CD4-positive, alpha-beta memory T cell (primary cell): ENCODE measurements around the gene ATP5PB. TPM values are rescaled to one million over a fixed set of nuclear protein-coding genes. Genes with fewer than 3 reads are reported as not detected.

ENCODE experiments used
- CTCF ChIA-PET: fragments of 350-600 bp; sonication (Branson Sonifier 250); formaldehyde crosslinking; loops from one replicate; lab custom pipeline; 2021; ENCODE audit warnings: inconsistent platforms; ENCODE audit not compliant: partially characterized antibody; lab: Charles Lee
- POLR2A ChIA-PET: fragments of 350-600 bp; sonication (Branson Sonifier 250); formaldehyde crosslinking; loops from one replicate; lab custom pipeline; 2021; ENCODE audit not compliant: partially characterized antibody; lab: Charles Lee
- DNase-seq, 5 donors: peaks; one replicate each; pipeline versions ENCODE4 v3.0.0 to v3.0.0-alpha.2; 2020 to 2022; ENCODE audit warnings: mixed read lengths in 1 of 5
- H3K27ac ChIP-seq: one replicate; pipeline ENCODE4 v1.7.0; 2013; ENCODE audit warnings: low read depth, low read length
- H3K27me3 ChIP-seq: 2 replicates; pipeline ENCODE4 v1.7.0; 2013; ENCODE audit warnings: mild to moderate bottlenecking, low read length, moderate library complexity; ENCODE audit not compliant: insufficient read depth
- H3K36me3 ChIP-seq: 2 replicates; pipeline ENCODE4 v1.7.0; 2013; ENCODE audit warnings: mild to moderate bottlenecking, low read length, moderate library complexity; ENCODE audit not compliant: insufficient read depth
- H3K4me1 ChIP-seq: 2 replicates; pipeline ENCODE4 v1.7.0; 2013; ENCODE audit warnings: mild to moderate bottlenecking, low read length, moderate library complexity; ENCODE audit not compliant: insufficient read depth
- H3K4me3 ChIP-seq, 2 donors: one replicate each; pipeline ENCODE4 v1.7.0; 2013; ENCODE audit warnings: low read length in 2 of 2, mild to moderate bottlenecking in 1 of 2
- H3K9me3 ChIP-seq, 2 donors: one replicate each; pipeline ENCODE4 v1.7.0; 2013; ENCODE audit warnings: low read length in 2 of 2, control low read depth in 1 of 2; ENCODE audit not compliant: control insufficient read depth in 1 of 2
- H3K27ac Mint-ChIP-seq, 7 donors: one replicate each; pipeline ENCODE4 v1.8.0; 2020 to 2021; ENCODE audit warnings: mixed read lengths in 7 of 7, mild to moderate bottlenecking in 6 of 7, inconsistent platforms in 3 of 7, moderate library complexity in 3 of 7
- H3K27me3 Mint-ChIP-seq, 2 donors: one replicate each; pipeline ENCODE4 v1.8.0; 2020 to 2021; ENCODE audit warnings: mixed read lengths in 2 of 2
- H3K36me3 Mint-ChIP-seq, 2 donors: one replicate each; pipeline ENCODE4 v1.8.0; 2020 to 2021; ENCODE audit warnings: mixed read lengths in 2 of 2, inconsistent platforms in 1 of 2, mild to moderate bottlenecking in 1 of 2
- H3K4me1 Mint-ChIP-seq, 4 donors: one replicate each; pipeline ENCODE4 v1.8.0; 2020 to 2021; ENCODE audit warnings: mixed read lengths in 4 of 4, mild to moderate bottlenecking in 1 of 4
- H3K4me3 Mint-ChIP-seq, 8 donors: one replicate each; pipeline ENCODE4 v1.8.0; 2020 to 2021; ENCODE audit warnings: mixed read lengths in 8 of 8, mild to moderate bottlenecking in 7 of 8, moderate library complexity in 6 of 8, inconsistent platforms in 3 of 8
- H3K9me3 Mint-ChIP-seq, 8 donors: one replicate each; pipeline ENCODE4 v1.8.0; 2020 to 2021; ENCODE audit warnings: mixed read lengths in 8 of 8, mild to moderate bottlenecking in 5 of 8, inconsistent platforms in 3 of 8, moderate library complexity in 1 of 8
- intact Hi-C: fragments of 100-400 bp; cut with micrococcal nuclease; formaldehyde crosslinking; loops from one replicate; pipeline ENCODE4 v1.15.1; 2023
- polyA plus RNA-seq, 2 donors: library from polyadenylated mRNA; unstranded; fragments of 300-500 nt; fragmentation: Illumina TruSeq; gene quantifications; one replicate each; pipeline ENCODE4 v1.2.3, GENCODE V29; 2021
- total RNA-seq, 2 experiments: library from RNA; stranded (reverse); gene quantifications; one replicate each; pipeline ENCODE4 v1.2.3, GENCODE V29; 2021

ATP5PB gene
- total and polyA plus RNA-seq, 4 experiments from 2014 or later = 103 to 655 (median 299) TPM

DNA sequence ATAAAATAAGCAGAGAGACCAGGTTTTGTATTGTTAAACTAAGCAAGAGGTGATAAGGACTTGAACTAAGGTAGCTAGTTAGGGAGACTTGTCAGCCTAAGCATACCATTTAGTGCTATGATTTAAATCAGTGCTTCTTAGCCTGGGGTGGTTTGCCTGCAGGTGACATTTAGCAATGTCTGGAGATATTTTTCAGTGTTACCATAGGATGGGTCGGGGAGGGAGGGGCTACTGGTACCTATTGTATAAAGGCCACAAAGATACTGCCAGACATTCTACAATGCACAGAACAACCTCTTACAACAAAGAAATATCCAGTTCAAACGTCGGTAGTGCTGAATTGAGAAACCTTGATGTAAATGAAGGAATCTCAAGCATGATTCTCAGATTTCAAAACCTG is 3.3 kb downstream of the ATP5PB start:
- POLR2A ChIA-PET = interaction anchor here (0.6 to 8.1 kb wide), 6 partner anchors 10 to 302 kb away, joined by 3 to 164 read pairs (median 4); partner anchors contain the start of gene C1orf162
- Mint-ChIP-seq H3K27ac (peak overlapping the region in 1 of 7 donors; percentile 94), H3K27me3 (no peaks in the 10 kb centered on the region), H3K36me3 (peaks cover 43 to 78% of the 10 kb centered on the region in 2 donors), H3K4me3 (peak overlapping the region in 3 of 8 donors; percentile 7 to 37 (median 22)), H3K4me1 (peaks cover 53 to 87% (median 71%) of the 10 kb centered on the region in 4 donors), H3K9me3 (no peaks in the 10 kb centered on the region)
- Histone ChIP-seq H3K4me3 (no peak overlapping the region), H3K36me3 (peaks cover 38% of the 10 kb centered on the region), H3K27ac (no peak overlapping the region), H3K27me3 (no peaks in the 10 kb centered on the region), H3K9me3 (no peaks in the 10 kb centered on the region), H3K4me1 (peaks cover 73% of the 10 kb centered on the region)
- CTCF ChIA-PET = interaction anchor here (0.7 to 1.7 kb wide), 8 partner anchors 9 to 304 kb away, joined by 3 to 11 read pairs (median 4); no protein-coding TSS in a partner anchor
- intact Hi-C loops = no loop called here
- no peak for DNase-seq

DNA sequence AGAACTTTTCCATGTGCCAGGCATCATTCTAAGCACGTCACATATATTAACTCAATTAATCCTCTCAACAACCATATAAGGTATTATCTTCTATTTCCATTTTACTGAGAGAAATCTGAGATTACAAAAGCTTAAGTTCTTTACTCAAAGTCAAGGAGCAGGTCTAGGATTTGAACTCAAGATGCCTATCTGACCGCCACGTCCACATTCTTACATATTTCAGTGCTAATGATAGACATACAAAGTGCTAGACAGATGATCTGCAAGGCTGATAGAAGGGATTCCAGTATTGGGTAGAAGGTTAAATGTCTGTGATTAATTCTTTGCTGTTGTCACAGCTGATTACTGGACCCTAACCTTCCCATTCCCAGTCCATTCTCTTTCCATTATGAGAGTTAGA is 4.4 kb downstream of the ATP5PB start:
- H3K4me3 ChIP-seq = no peak overlapping the region

DNA sequence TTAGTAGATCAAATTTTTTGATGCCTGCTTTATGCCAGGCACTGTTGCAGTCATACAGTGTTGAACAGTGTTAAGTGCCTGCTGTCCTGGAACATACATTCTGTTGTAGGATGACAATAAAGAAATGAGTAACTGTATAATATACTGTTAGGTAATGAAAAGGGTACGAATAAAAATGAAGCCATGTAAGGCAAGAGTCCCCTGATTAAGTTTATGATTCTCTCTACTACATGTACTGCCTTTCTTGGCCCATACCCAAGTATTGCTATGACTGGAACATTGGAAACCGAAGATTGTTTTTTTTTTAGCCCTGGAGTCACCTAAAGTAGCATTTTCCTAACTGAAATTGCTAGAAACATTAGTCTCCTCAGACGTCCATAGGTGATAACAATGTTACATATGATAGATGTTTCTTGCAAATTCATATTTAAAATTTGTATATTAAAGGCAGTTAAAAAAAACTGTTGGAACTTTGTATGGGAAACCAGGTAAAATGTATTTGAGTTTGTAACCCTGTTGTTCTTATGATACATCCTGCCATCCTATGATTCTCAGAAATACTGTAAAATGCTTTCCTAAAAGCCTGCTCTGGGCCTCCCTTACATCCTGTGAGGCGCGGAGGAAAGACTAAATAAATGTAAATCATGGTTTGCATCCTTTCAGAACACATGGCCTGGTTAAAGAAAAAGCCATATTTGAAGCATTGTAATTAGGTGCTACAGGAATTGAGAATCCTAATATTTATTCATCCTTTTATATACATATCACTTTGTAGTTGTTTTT is 5.8 kb downstream of the ATP5PB start:
- H3K27me3 ChIP-seq = no peaks in the 10 kb centered on the region
- ChIA-PET POLR2A (no interaction called here), CTCF (interaction anchor here (0.8 kb wide), 1 partner anchor 14 kb away, joined by 3 read pairs; no protein-coding TSS in a partner anchor)
- H3K9me3 ChIP-seq = no peaks in the 10 kb centered on the region
- no peaks in the 10 kb centered on the region for H3K9me3 Mint-ChIP-seq
- H3K27me3 Mint-ChIP-seq = no peaks in the 10 kb centered on the region
- H3K4me3 ChIP-seq = no peak overlapping the region
- H3K27ac ChIP-seq = no peak overlapping the region
- peaks cover 60% of the 10 kb centered on the region for H3K4me1 ChIP-seq
- intact Hi-C loops = no loop called here
- H3K4me3 Mint-ChIP-seq = peak overlapping the region in 7 of 8 donors; percentile 3 to 59 (median 28)
- H3K36me3 ChIP-seq = peaks cover 61% of the 10 kb centered on the region
- H3K36me3 Mint-ChIP-seq = peaks cover 54 to 79% of the 10 kb centered on the region in 2 donors
- H3K4me1 Mint-ChIP-seq = peaks cover 43 to 70% (median 57%) of the 10 kb centered on the region in 4 donors
- no peak for DNase-seq
- H3K27ac Mint-ChIP-seq = peak overlapping the region in 6 of 7 donors; percentile 16 to 79 (median 54)

More for the DNA sequence above, 4.4 kb downstream of the ATP5PB start:
- CTCF ChIA-PET = interaction anchor here (1.3 to 1.7 kb wide), 5 partner anchors 11 to 303 kb away, joined by 3 to 11 read pairs (median 6); no protein-coding TSS in a partner anchor
- POLR2A ChIA-PET = interaction anchor here (0.6 to 8.1 kb wide), 5 partner anchors 11 to 54 kb away, joined by 3 to 164 read pairs (median 4); partner anchors contain the start of gene C1orf162
- no peaks in the 10 kb centered on the region for H3K27me3 Mint-ChIP-seq
- no peaks in the 10 kb centered on the region for H3K9me3 ChIP-seq
- no peaks in the 10 kb centered on the region for H3K9me3 Mint-ChIP-seq
- H3K27me3 ChIP-seq = no peaks in the 10 kb centered on the region
- H3K27ac ChIP-seq = no peak overlapping the region
- DNase-seq = no peak
- peaks cover 54 to 79% of the 10 kb centered on the region in 2 donors for H3K36me3 Mint-ChIP-seq
- peaks cover 63% of the 10 kb centered on the region for H3K4me1 ChIP-seq
- H3K27ac Mint-ChIP-seq = peak overlapping the region in 3 of 7 donors; percentile 29 to 64 (median 58)
- H3K4me3 Mint-ChIP-seq = peak overlapping the region in 1 of 8 donors; percentile 21
- intact Hi-C loops = no loop called here
- peaks cover 47% of the 10 kb centered on the region for H3K36me3 ChIP-seq
- H3K4me1 Mint-ChIP-seq = peaks cover 45 to 83% (median 65%) of the 10 kb centered on the region in 4 donors

DNA sequence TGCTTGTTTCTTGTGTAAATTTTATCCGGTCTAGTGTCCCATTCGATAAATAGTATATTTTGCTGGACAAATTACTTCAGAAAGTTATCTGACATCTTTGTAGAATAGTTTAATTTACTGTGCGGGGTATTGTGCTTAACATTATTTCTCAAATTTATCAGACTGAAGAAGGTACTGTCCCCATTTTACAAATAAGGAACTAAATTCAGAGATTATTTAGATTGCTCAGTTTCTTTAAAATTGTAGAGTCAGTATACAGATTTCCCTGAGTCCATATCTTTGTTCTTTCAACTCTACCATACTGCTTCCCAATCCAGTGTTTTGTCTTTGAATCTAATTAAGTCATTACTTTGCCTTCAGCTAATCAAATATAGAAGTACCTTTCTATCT is 6.4 kb downstream of the ATP5PB start:
- Mint-ChIP-seq H3K4me3 (no peak overlapping the region), H3K27me3 (no peaks in the 10 kb centered on the region), H3K4me1 (peaks cover 41 to 64% (median 53%) of the 10 kb centered on the region in 4 donors), H3K36me3 (peaks cover 56 to 80% of the 10 kb centered on the region in 2 donors), H3K27ac (peak overlapping the region in 4 of 7 donors; percentile 42 to 75 (median 60)), H3K9me3 (no peaks in the 10 kb centered on the region)
- Histone ChIP-seq H3K27ac (no peak overlapping the region), H3K9me3 (no peaks in the 10 kb centered on the region), H3K36me3 (peaks cover 61% of the 10 kb centered on the region), H3K4me1 (peaks cover 55% of the 10 kb centered on the region), H3K4me3 (no peak overlapping the region), H3K27me3 (no peaks in the 10 kb centered on the region)
- DNase-seq = no peak
- POLR2A ChIA-PET = no interaction called here
- CTCF ChIA-PET = no interaction called here
- intact Hi-C loops = no loop called here

DNA sequence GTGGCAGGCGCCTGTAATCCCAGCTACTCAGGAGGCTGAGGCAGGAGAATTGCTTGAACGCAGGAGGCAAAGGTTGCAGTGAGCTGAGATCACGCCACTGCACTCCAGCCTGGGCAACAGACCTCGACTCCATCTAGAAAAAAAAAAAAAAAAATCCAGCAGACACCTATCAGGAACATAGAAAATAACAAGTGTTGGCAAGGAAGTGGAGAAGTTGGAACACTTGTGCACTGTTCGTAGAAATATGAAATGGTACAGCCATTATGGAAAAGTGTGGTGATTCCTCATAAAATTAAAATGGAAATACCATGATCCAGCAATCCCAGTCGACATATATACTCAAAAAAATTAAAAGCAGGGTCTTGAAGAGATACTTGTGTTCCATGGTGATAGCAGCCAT is 12.5 kb downstream of the ATP5PB start:
- no peak for DNase-seq
- ChIA-PET CTCF (interaction anchor here (1.0 to 2.0 kb wide), 4 partner anchors 9 to 46 kb away, joined by 3 to 4 read pairs (median 4); no protein-coding TSS in a partner anchor), POLR2A (interaction anchor here (0.7 to 3.2 kb wide), 3 partner anchors 9 to 42 kb away, joined by 3 to 16 read pairs (median 5); partner anchors contain the start of genes ADORA3 and TMIGD3)
- no peaks in the 10 kb centered on the region for H3K4me1 ChIP-seq
- Mint-ChIP-seq H3K27me3 (no peaks in the 10 kb centered on the region), H3K27ac (no peak overlapping the region), H3K9me3 (no peaks in the 10 kb centered on the region), H3K36me3 (peaks cover 62 to 72% of the 10 kb centered on the region in 2 donors), H3K4me3 (no peak overlapping the region), H3K4me1 (peaks cover 11 to 32% (median 16%) of the 10 kb centered on the region in 4 donors)
- intact Hi-C loops = no loop called here
- H3K27ac ChIP-seq = no peak overlapping the region
- H3K27me3 ChIP-seq = no peaks in the 10 kb centered on the region
- H3K9me3 ChIP-seq = no peaks in the 10 kb centered on the region
- H3K36me3 ChIP-seq = peaks cover 36% of the 10 kb centered on the region
- H3K4me3 ChIP-seq = no peak overlapping the region

DNA sequence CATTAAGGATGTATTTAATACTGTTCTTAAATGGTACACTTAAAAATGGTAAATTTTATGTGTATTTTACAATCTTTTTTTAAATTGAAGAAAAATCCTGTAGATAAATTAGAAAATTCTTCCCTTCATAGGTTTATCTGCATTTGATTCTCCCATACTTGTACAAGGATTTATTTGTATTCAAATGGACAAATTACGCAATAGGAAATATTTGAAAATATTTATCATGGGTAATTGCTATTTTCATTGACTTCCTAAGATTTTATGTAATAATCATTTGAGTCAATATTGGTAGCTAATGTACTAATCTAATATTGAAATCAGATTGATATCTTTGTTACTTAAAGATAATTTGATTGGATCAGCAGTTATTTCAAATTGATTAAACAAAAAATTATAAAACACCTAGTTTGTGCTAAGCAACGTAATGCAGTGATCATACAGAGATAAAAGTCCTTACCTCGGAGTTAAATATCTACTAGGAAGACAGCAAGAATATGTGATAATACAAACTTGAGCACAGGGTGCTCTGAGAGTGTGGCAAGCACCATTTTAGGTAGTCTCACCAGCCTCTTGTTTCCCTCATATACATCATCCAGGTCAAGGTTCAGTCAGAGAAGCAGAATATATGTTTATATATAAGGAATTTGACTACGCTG is 13.2 kb downstream of the ATP5PB start:
- Histone ChIP-seq H3K4me3 (no peak overlapping the region), H3K9me3 (no peaks in the 10 kb centered on the region), H3K27ac (no peak overlapping the region), H3K27me3 (no peaks in the 10 kb centered on the region), H3K36me3 (peaks cover 30% of the 10 kb centered on the region), H3K4me1 (no peaks in the 10 kb centered on the region)
- ChIA-PET POLR2A (interaction anchor here (0.7 to 3.2 kb wide), 4 partner anchors 14 to 50 kb away, joined by 3 to 16 read pairs (median 3); partner anchors contain the start of genes ADORA3 and TMIGD3), CTCF (interaction anchor here (1.0 to 2.0 kb wide), 5 partner anchors 10 to 45 kb away, joined by 3 to 5 read pairs (median 4); no protein-coding TSS in a partner anchor)
- Mint-ChIP-seq H3K27ac (peak overlapping the region in 1 of 7 donors; percentile 41), H3K9me3 (no peaks in the 10 kb centered on the region), H3K27me3 (no peaks in the 10 kb centered on the region), H3K4me3 (no peak overlapping the region), H3K4me1 (peaks cover 11 to 28% (median 17%) of the 10 kb centered on the region in 4 donors), H3K36me3 (peaks cover 57 to 65% of the 10 kb centered on the region in 2 donors)
- intact Hi-C loops = no loop called here
- DNase-seq = no peak
